ENCODE data around the gene WNT9A.

GRCh38 chr1:227928811-227929375 is 18.8 kb downstream of the WNT9A start:
- no peak for TF ChIP-seq OSR1 (CRISPR knock-in tag; IDR thresholded peaks at IDR 0.05)
- TF ChIP-seq ARNTL (CRISPR knock-in tag; IDR thresholded peaks at IDR 0.05; ENCODE audit: borderline replicate concordance, low read depth) = no peak
- no peak for TF ChIP-seq ISL1 (CRISPR knock-in tag; IDR thresholded peaks at IDR 0.05)
- no peak for TF ChIP-seq TCF4 (CRISPR knock-in tag; IDR thresholded peaks at IDR 0.05; ENCODE audit: borderline replicate concordance)
- TF ChIP-seq ZNF8 (CRISPR knock-in tag; IDR thresholded peaks at IDR 0.05) = no peak
- no peak for TF ChIP-seq ZNF565 (CRISPR knock-in tag; conservative IDR thresholded peaks at IDR 0.05; ENCODE audit: low read depth)
- no peak for TF ChIP-seq POU6F1 (CRISPR knock-in tag; IDR thresholded peaks at IDR 0.05; ENCODE audit: borderline replicate concordance, low read depth)
- no peak for TF ChIP-seq TOX (CRISPR knock-in tag; IDR thresholded peaks at IDR 0.05; ENCODE audit: borderline replicate concordance)
- TF ChIP-seq PATZ1 (CRISPR knock-in tag; IDR thresholded peaks at IDR 0.05; ENCODE audit: borderline replicate concordance) = no peak
- no peak for TF ChIP-seq CSRNP3 (CRISPR knock-in tag; IDR thresholded peaks at IDR 0.05)
